ENCODE data around the gene MEIKIN.

GRCh38 chr5:131786900-131787692, 158.4 kb downstream of the MEIKIN start:
- TF ChIP-seq SP4 (IDR thresholded peaks at IDR 0.05; ENCODE audit: low read length) (no peak), MAFK (IDR thresholded peaks at IDR 0.05; ENCODE audit: low read depth, low read length) (no peak), EP300 (IDR thresholded peaks at IDR 0.05; ENCODE audit: borderline replicate concordance in 1 of 2, low read depth in 2 of 2, low read length in 2 of 2) (no peak), CTCF (IDR thresholded peaks at IDR 0.05; ENCODE audit: control extremely low read depth in 1 of 3, insufficient read depth in 1 of 3, low read depth in 1 of 3, low read length in 3 of 3) (no peak), EZH2 (IDR thresholded peaks at IDR 0.05; ENCODE audit: low read depth, low read length, severe bottlenecking) (no peak), SP2 (IDR thresholded peaks at IDR 0.05; ENCODE audit: low read length) (no peak), CBX8 (IDR thresholded peaks at IDR 0.05; ENCODE audit: borderline replicate concordance, low read depth, low read length) (no peak), RAD21 (IDR thresholded peaks at IDR 0.05 in 1 of 2, conservative IDR thresholded peaks at IDR 0.05 in 1 of 2; ENCODE audit: low read depth in 2 of 2, low read length in 2 of 2) (no peak), CEBPB (IDR thresholded peaks at IDR 0.05; ENCODE audit: low read depth, low read length) (no peak), FOSL1 (IDR thresholded peaks at IDR 0.05; ENCODE audit: insufficient read depth, low read depth, low read length) (no peak), GABPA (IDR thresholded peaks at IDR 0.05; ENCODE audit: borderline replicate concordance, insufficient read depth, low read length) (no peak), MAX (IDR thresholded peaks at IDR 0.05) (no peak), JUN (IDR thresholded peaks at IDR 0.05; ENCODE audit: low read depth, low read length) (no peak)
